NCI-H446 (cell line): ENCODE measurements around the gene ZNF618.

Source experiments
- DNase-seq, 2 experiments: peaks; one replicate each; lab custom pipeline; 2025; lab: John Stamatoyannopoulos, UW

Gene ZNF618

GRCh38 chr9:113876151-113876992, at the start of gene ZNF618:
ZNF618 (plus strand) TSS chr9:113876309; CDS start chr9:113876381, 72 bp downstream.
- DNase-seq, result peak in 1 of 2 experiments; percentile 22

GRCh38 chr9:113828221-113828620, 47.9 kb upstream of the ZNF618 start:
- DNase-seq, result no peak

GRCh38 chr9:113837334-113837733, 38.8 kb upstream of the ZNF618 start:
- DNase-seq, result no peak

- DNase-seq, result no peak
Observed at GRCh38 chr9:113842086-113842485, 34.0 kb upstream of the ZNF618 start.

- DNase-seq, result no peak
Observed at GRCh38 chr9:113844466-113844865, 31.6 kb upstream of the ZNF618 start.

DNA sequence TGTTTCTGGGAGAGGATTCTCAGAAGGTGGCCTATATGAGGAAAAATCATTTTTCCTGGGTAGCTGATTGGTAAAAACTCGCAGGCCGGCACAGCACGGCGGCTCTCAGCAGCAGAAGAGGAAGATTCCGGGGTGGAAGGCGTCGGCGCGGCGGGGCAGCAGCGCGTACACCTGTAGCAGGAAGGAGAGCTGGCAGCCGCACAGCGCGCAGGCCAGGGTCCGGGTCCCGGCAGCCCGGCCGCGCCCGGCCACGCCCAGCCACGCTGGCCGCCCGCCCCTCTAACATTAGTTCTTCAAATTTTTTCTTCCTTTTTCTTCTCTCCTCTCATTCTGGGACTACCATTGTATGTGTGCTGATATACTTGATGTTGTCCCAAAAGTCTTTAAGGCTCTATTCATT, 24.8 kb upstream of the ZNF618 start:
- DNase-seq, result no peak

DNA sequence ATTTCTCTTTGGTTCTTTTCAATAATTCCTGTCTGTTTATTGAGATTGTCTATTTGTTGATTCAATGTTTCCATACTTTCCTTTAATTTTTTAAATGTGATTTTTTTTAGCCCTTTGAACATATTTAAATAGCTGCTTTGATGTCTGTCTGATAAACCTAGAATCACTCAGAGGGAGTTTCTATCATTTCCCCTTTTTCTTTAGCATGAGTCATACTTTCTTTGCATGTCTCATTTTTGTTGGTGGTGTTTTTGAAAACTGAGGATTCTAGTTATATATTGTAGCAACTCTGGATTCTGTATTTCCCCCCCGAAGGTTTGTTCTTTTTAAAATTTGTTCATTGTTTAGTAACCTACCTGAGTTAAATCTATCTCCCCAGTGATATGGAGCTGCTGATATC, 24.2 kb upstream of the ZNF618 start:
- DNase-seq, result no peak

DNA sequence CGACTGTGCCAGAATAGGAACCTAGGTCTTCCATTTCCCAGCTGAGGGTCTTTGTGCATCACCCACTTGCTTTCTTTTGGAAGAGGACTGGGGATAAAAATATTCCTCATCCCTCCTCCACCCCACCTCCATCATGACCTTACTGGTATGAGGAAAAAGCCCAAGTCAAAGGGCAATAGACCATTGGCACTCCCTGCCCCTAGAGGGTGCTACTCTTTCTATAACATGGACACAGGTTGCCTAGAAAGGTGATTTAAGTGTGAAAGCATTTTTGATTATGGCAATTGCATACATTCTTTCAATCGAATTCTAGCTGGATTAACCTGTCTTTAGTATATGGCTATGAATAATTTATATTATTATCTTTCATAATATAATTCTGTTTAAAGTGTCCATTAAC, 22.8 kb upstream of the ZNF618 start:
- no peak for DNase-seq

- no peak for DNase-seq
Observed at GRCh38 chr9:113854310-113854709, 21.8 kb upstream of the ZNF618 start.

DNA sequence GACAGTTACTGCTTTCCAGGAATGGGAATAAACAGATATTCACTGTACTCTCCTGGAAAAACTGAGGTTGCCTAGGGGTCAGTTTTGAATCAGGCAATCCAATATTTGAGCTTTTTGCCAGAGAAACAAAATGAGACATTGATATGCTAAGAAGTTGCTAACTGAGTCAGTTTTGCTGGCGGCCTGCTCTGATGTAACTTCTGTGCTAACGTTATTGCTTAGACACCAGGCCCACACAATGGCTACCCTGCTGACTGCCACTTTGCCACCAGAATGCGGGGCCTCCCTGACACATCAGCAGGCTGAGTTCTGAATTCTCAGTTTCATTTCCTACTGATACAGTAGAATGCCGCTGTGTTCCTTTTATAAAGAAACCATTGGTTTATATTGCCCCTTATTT, 18.2 kb upstream of the ZNF618 start:
- no peak for DNase-seq

GRCh38 chr9:113858282-113858681, 17.8 kb upstream of the ZNF618 start:
- no peak for DNase-seq

DNA sequence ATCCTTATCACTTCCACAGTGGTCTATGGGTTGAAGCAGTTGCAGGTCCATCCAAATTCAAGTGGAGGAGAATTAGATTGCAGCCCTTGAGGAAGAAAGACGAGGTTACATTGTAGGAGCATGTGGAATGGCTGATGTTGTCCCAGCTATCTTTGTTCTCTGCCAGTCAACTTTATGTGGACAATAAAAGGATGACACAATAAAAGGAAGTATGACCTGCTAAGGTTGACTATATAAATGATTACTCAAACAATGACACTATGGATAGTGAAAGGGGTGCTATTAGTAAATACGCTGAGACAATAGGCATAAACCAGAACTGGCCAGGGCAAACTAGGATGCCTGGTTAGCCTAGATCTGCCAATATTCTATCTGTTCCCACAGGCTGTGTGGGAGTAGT, 12.8 kb upstream of the ZNF618 start:
- DNase-seq, result no peak

DNA sequence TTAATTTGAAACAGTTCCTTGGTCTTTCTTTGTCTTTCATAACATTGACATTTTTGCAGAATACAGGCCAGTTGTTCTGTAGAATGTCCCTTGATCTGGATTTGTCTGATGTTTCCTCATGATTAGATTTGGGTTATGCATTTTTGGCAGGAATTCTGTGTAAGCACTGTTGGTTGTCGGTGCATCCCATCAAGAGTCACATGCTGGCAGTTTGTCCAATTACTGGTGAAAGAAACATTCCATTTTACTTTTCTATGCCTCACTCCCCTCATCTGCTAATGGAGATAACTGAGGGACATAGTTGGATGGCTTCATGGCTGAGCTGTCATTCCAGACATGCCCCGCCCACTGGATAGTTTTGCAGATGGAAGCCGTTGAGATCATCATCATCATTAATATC, 7.6 kb upstream of the ZNF618 start:
- no peak for DNase-seq

- no peak for DNase-seq
Observed at GRCh38 chr9:113872485-113873143, 3.5 kb upstream of the ZNF618 start.

- DNase-seq, result no peak
Observed at GRCh38 chr9:113873446-113873845, 2.7 kb upstream of the ZNF618 start.

DNA sequence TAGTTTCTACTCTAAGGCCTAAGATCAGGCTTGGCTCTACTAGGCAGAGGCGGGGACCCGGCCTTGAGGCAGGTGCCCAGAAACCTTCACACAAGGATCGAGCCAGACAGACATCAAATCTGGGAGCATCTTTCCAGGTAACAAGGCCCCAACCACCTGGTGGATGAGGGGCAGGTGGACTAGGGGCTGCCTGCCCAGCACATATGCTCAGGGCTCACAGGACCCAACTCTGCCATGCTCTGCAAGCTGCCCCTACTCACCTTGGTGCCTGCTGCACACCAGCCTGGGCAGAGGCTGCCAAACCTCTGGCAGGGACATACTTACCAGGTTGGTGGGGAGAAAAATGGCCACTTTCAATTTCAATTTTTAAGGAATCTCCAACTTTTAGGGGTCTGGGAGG, 2.2 kb upstream of the ZNF618 start:
- DNase-seq, result no peak

GRCh38 chr9:113875459-113876150, 504 bp upstream of the ZNF618 start:
- DNase-seq, result no peak

DNA sequence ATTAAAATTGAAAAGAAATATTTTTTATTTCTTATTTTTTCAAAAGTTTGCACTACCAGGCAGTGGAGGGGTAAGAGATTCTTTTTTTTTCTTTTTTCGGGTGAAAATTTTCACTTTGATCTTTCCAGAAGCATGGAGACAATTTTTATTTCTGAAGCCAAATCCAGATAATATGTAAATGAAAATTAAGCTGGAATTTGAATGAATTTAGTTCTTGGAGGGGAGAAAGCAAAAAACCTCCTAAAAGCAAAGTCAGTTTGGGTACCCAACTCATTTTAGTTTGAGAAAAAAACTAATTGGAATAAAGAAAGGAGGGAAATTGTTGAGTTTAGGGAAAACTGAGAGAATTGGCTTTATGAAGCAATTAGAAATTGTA, 872 bp downstream of the ZNF618 start:
- DNase-seq, result no peak

DNA sequence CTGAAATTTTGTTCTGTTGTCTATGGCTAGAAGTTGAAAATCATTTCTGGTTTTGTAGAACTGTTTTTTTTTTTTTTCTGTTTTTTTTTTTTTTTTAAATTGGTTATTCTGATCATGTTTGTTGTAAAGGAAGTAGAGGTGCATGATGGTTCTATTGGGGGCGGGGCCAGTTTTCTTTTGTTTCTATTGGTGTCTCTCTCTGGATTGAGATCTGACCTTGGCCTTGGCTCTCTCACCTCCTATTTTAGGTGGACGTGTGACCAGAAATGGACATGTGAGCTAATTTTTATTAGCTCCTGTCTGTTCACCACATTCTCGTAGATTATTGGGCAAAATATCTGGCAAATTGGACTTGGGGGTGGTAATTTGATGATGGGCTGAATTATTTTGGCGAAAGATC, 3.2 kb downstream of the ZNF618 start:
- DNase-seq, result no peak

DNA sequence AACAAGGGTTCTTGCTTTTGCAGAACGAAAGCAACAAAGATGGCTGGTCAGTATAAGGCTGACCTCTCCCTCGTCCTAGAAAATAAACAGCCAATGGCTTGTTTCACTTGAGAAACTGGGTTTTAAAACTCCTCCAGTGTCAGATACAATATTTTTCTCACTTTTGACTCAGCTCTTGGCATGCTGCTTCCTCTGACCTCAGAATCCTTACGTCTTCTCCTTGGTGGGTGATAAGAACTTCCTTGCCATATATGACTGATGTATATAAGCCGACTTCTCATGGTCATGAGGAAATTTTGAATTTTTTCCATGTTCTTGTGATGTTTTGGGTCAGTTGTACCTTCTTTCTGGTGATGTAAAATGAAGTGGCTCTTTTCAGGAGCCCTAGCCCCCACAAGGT, 3.8 kb downstream of the ZNF618 start:
- no peak for DNase-seq

- no peak for DNase-seq
Observed at GRCh38 chr9:113882181-113882580, 6.1 kb downstream of the ZNF618 start.

GRCh38 chr9:113882636-113883164, 6.6 kb downstream of the ZNF618 start:
- no peak for DNase-seq
